Activated T-helper 17 cell treated with anti-CD3 and anti-CD28 coated beads, Interleukin-2, amount 50 U/mL, for 72 hours (primary cell): Measurements from ENCODE around the gene CHP2. TPM values are rescaled to one million over a fixed set of nuclear protein-coding genes. Genes with fewer than 3 reads are reported as not detected.
"Not testable (repeated sequence)": the region's sequence is repeated elsewhere in the genome, so short reads cannot be mapped to it uniquely, and the experiment has no call there.

ENCODE experiments used
- ATAC-seq: fragments of 150-1000 bp; cut with Tn5 transposase; replicated peaks from 2 replicates; pipeline ENCODE4 v1.10.0; 2021; ENCODE audit warnings: mild to moderate bottlenecking, moderate library complexity
- H3K27ac Mint-ChIP-seq: one replicate; pipeline ENCODE4 v1.8.0; 2022; ENCODE audit warnings: mixed read lengths
- H3K27me3 Mint-ChIP-seq: one replicate; pipeline ENCODE4 v1.8.0; 2022; ENCODE audit warnings: mixed read lengths
- H3K36me3 Mint-ChIP-seq: one replicate; pipeline ENCODE4 v1.8.0; 2022; ENCODE audit warnings: low read depth, mild to moderate bottlenecking, mixed read lengths
- H3K4me1 Mint-ChIP-seq: one replicate; pipeline ENCODE4 v1.8.0; 2022; ENCODE audit warnings: mixed read lengths
- H3K4me3 Mint-ChIP-seq: one replicate; pipeline ENCODE4 v1.8.0; 2022; ENCODE audit warnings: mild to moderate bottlenecking, mixed read lengths
- H3K9me3 Mint-ChIP-seq: one replicate; pipeline ENCODE4 v1.8.0; 2022; ENCODE audit warnings: mixed read lengths
- total RNA-seq, 2 donors: library from RNA; stranded (reverse); gene quantifications; one replicate each; pipeline ENCODE4 v1.2.3, GENCODE V29; 2022

Gene CHP2
- total RNA-seq, 2 donors from 2014 or later: not detected

DNA sequence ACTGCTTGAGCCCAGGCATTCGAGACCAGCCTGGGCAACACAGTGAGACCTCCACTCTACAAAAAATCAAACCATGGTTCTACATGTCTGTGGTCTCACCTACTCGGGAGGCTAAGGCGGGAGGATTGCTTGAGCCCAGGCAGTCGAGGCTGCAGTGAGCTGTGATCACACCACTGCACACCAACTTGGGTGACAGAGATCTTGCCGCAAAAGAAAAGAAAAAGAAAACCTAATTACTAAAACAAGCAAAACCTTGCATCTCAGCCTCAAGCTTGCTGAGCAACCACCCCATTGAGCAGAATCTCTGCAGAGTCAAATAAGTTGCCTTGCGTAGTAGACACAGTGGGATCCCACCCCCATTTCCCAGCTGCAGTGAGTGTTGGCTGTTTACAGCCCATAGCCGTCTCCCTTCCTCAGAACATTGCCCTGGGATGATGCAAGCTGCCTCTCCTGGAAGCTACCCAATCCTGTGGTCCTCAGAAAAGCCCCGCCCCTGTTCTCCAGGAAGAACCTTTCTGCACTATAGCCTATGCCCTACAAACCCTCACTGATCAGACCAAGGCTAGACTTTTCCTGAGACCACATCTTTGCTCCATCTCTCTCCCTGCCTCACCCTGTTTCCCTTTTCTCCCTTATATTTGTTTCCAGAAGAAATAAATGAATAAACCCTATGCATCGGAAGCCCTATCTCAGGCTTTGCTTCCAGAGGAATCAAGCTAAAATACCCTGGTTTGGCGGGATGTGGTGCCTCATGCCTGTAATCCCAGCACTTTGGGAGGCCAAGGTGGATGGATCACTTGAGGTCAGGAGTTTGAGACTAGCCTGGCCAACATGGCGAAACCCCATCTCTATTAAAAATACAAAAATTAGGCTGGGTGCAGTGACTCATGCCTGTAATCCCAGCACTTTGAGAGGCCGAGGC, 25.1 kb upstream of the CHP2 start:
- Mint-ChIP-seq H3K36me3 (no peaks in the 10 kb centered on the region), H3K4me3 (no peak overlapping the region), H3K4me1 (peaks cover 5% of the 10 kb centered on the region), H3K27me3 (peaks cover 14% of the 10 kb centered on the region), H3K9me3 (no peaks in the 10 kb centered on the region), H3K27ac (no peak overlapping the region)
- ATAC-seq: no peak

DNA sequence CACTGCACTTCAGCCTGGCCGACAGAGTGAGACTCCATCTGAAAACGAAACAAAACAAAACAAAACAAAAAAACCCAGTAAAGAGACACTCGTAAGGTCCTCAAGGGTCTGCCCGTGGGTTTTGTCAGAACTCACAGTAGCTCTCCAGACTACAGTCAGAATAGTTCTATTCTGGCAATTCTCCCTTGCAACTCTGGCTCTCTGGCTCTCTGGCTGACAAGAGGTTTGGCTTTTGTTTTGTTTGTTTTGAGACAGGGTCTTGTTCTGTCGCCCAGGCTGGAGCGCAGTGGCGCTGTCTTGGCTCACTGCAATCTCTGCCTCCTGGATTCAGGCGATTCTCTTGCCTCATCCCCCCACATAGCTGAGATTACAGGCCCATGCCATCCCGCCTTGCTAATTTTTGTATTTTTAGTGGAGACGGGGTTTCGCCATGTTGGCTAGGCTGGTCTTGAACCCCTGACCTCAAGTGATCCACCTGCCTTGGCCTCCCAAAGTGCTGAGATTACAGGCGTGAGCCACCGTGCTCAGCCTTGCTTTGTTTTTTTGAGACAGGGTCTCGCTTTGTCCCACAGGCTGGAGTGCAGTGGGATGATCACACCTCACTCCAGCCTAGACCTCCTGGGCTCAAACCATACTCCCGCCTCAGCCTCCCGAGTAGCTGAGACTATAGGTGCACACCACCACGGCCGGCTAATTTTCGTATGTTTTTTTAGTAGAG, 20.5 kb upstream of the CHP2 start:
- no peak overlapping the region for H3K4me3 Mint-ChIP-seq
- ATAC-seq: no peak
- H3K27me3 Mint-ChIP-seq: peaks cover 9% of the 10 kb centered on the region
- H3K36me3 Mint-ChIP-seq: no peaks in the 10 kb centered on the region
- no peaks in the 10 kb centered on the region for H3K4me1 Mint-ChIP-seq
- H3K27ac Mint-ChIP-seq: no peak overlapping the region
- H3K9me3 Mint-ChIP-seq: no peaks in the 10 kb centered on the region

- H3K36me3 Mint-ChIP-seq, ATAC-seq, H3K4me3 Mint-ChIP-seq, H3K27ac Mint-ChIP-seq, H3K9me3 Mint-ChIP-seq, H3K27me3 Mint-ChIP-seq, H3K4me1 Mint-ChIP-seq: not testable (repeated sequence)
These were observed 17.3 kb upstream of the CHP2 start for GRCh38 chr16:23737423-23738028.

DNA sequence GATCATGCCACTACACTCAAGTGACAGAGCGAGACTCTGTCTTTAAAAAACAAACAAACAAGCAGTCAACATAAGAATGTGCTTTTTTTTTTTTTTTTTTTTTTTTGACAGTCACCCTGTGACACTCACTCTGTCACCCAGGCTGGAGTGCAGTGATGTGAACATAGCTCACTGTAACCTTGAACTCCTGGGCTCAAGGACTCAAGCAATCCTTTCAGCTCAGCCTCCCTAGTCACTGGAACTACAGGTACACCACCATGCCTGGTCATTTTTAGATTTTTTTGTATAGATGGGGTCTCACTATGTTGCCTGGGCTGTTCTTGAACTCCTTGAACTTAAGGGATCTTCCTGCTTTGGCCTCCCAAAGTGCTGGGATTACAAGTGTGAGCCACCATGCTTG, 15.3 kb upstream of the CHP2 start:
- Mint-ChIP-seq H3K27ac (no peak overlapping the region), H3K4me3 (no peak overlapping the region), H3K4me1 (no peaks in the 10 kb centered on the region), H3K27me3 (peaks cover 17% of the 10 kb centered on the region), H3K36me3 (no peaks in the 10 kb centered on the region), H3K9me3 (no peaks in the 10 kb centered on the region)
- ATAC-seq: no peak

- Mint-ChIP-seq H3K9me3 (peaks cover 5% of the 10 kb centered on the region), H3K27me3 (peaks cover 25% of the 10 kb centered on the region)
These were observed 13.0 kb upstream of the CHP2 start for GRCh38 chr16:23741675-23742303.

GRCh38 chr16:23742766-23743165, 12.1 kb upstream of the CHP2 start:
- H3K27me3 Mint-ChIP-seq: peaks cover 30% of the 10 kb centered on the region
- H3K27ac Mint-ChIP-seq: no peak overlapping the region
- no peaks in the 10 kb centered on the region for H3K36me3 Mint-ChIP-seq
- ATAC-seq: no peak
- H3K4me1 Mint-ChIP-seq: no peaks in the 10 kb centered on the region
- no peak overlapping the region for H3K4me3 Mint-ChIP-seq
- peaks cover 5% of the 10 kb centered on the region for H3K9me3 Mint-ChIP-seq

More at GRCh38 chr16:23741675-23742303, 13.0 kb upstream of the CHP2 start:
- H3K27ac Mint-ChIP-seq: no peak overlapping the region
- ATAC-seq: no peak
- H3K4me1 Mint-ChIP-seq: no peaks in the 10 kb centered on the region
- H3K36me3 Mint-ChIP-seq: no peaks in the 10 kb centered on the region
- no peak overlapping the region for H3K4me3 Mint-ChIP-seq

DNA sequence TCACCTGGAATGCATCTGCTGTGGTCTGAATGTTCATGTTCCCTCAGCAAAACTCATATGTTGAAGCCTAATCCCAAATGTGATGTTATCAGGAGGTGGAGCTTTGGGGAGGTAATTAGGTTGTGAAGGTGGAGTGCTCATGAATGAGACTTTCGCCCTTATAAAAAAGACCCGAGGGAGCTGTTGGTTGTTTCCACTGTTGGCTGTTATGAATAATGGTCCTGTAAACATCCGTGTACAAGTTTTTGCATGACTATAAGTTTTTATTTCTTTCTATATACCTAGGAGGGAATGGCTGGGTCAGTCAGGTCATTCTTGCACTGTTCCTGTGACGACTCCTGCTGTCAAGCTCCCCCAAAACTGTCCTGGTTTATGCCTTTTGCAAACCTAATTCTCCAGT, 9.6 kb upstream of the CHP2 start:
- H3K4me1 Mint-ChIP-seq: no peaks in the 10 kb centered on the region
- peaks cover 5% of the 10 kb centered on the region for H3K9me3 Mint-ChIP-seq
- H3K27ac Mint-ChIP-seq: no peak overlapping the region
- H3K36me3 Mint-ChIP-seq: no peaks in the 10 kb centered on the region
- peaks cover 30% of the 10 kb centered on the region for H3K27me3 Mint-ChIP-seq
- no peak for ATAC-seq
- H3K4me3 Mint-ChIP-seq: no peak overlapping the region

DNA sequence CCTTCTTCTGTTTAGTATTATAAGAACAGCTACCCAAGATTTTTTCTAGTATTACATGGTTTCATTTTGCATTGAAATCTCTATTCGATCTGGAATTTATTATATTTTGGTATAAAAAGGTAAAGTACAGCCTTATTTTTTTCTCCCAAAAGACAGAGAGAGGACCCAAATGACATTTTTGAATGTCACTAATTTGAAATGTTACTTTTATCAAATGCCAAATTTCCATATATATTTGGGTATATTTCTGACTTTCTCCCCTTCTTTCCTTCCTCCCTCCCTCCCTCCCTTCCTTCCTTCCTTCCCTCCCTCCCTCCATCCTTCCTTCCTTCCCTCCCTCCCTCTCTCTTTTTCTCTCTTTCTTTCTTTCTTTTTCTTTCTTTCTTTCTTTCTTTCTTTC, 6.2 kb upstream of the CHP2 start:
- no peak for ATAC-seq
- Mint-ChIP-seq H3K27ac (no peak overlapping the region), H3K4me1 (no peaks in the 10 kb centered on the region), H3K4me3 (no peak overlapping the region), H3K36me3 (no peaks in the 10 kb centered on the region), H3K9me3 (peaks cover 5% of the 10 kb centered on the region), H3K27me3 (peaks cover 24% of the 10 kb centered on the region)

GRCh38 chr16:23751053-23751452, 3.8 kb upstream of the CHP2 start:
- H3K36me3 Mint-ChIP-seq, H3K27ac Mint-ChIP-seq, ATAC-seq, H3K4me3 Mint-ChIP-seq, H3K9me3 Mint-ChIP-seq, H3K4me1 Mint-ChIP-seq: not testable (repeated sequence)
- peaks cover 21% of the 10 kb centered on the region for H3K27me3 Mint-ChIP-seq

GRCh38 chr16:23753908-23754593, 775 bp upstream of the CHP2 start:
- no peak overlapping the region for H3K27ac Mint-ChIP-seq
- peaks cover 39% of the 10 kb centered on the region for H3K27me3 Mint-ChIP-seq
- no peaks in the 10 kb centered on the region for H3K4me1 Mint-ChIP-seq
- no peak overlapping the region for H3K4me3 Mint-ChIP-seq
- H3K36me3 Mint-ChIP-seq: no peaks in the 10 kb centered on the region
- no peaks in the 10 kb centered on the region for H3K9me3 Mint-ChIP-seq
- no peak for ATAC-seq

GRCh38 chr16:23755484-23755809, 621 bp downstream of the CHP2 start:
- H3K4me3 Mint-ChIP-seq: no peak overlapping the region
- no peak overlapping the region for H3K27ac Mint-ChIP-seq
- H3K4me1 Mint-ChIP-seq: no peaks in the 10 kb centered on the region
- H3K9me3 Mint-ChIP-seq: no peaks in the 10 kb centered on the region
- no peak for ATAC-seq
- peaks cover 44% of the 10 kb centered on the region for H3K27me3 Mint-ChIP-seq
- no peaks in the 10 kb centered on the region for H3K36me3 Mint-ChIP-seq

GRCh38 chr16:23757116-23757515, 2.3 kb downstream of the CHP2 start:
- H3K27me3 Mint-ChIP-seq: peaks cover 40% of the 10 kb centered on the region
- H3K4me1 Mint-ChIP-seq: no peaks in the 10 kb centered on the region
- H3K4me3 Mint-ChIP-seq: no peak overlapping the region
- H3K27ac Mint-ChIP-seq: no peak overlapping the region
- no peak for ATAC-seq
- no peaks in the 10 kb centered on the region for H3K9me3 Mint-ChIP-seq
- no peaks in the 10 kb centered on the region for H3K36me3 Mint-ChIP-seq

DNA sequence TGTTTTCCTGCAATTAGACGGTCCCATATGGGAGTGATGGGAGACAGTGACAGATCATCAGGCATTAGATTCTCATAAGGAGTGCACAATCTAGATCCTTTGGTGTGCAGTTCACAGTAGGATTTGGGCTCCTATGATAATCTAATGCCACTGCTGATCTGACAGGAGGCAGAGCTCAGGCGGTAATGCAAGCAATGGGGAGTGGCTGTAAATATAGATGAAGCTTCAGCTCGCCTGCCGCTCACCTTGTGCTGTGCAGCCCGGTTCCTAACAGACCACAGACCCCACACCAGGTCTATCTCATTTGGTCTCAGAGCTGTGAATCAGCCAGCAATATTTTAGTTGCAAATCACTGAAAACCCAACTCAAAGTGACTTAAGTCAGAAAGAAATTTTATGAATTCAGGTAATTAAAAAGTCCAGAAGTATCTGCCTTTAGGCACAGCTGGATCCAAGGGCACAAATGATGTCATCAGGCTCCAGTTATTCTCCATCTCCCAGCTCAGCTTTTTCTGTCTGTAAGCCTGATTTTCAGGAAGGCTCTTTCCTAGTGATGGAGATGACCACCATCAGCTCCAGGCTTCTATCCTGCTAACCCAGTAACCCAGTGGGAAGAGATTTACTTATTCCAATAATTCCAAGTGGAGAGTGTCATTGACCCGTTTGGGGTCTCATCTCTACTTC, 3.3 kb downstream of the CHP2 start:
- no peak overlapping the region for H3K4me3 Mint-ChIP-seq
- no peaks in the 10 kb centered on the region for H3K4me1 Mint-ChIP-seq
- no peaks in the 10 kb centered on the region for H3K9me3 Mint-ChIP-seq
- ATAC-seq: no peak
- peaks cover 38% of the 10 kb centered on the region for H3K27me3 Mint-ChIP-seq
- H3K27ac Mint-ChIP-seq: no peak overlapping the region
- H3K36me3 Mint-ChIP-seq: no peaks in the 10 kb centered on the region

- no peak overlapping the region for H3K4me3 Mint-ChIP-seq
- ATAC-seq: no peak
- no peaks in the 10 kb centered on the region for H3K9me3 Mint-ChIP-seq
- no peaks in the 10 kb centered on the region for H3K4me1 Mint-ChIP-seq
- H3K36me3 Mint-ChIP-seq: no peaks in the 10 kb centered on the region
- H3K27ac Mint-ChIP-seq: no peak overlapping the region
- H3K27me3 Mint-ChIP-seq: peaks cover 7% of the 10 kb centered on the region
These were observed 11.1 kb downstream of the CHP2 start for GRCh38 chr16:23765933-23766332.
